ENCODE results near the gene FBH1. TPM values are rescaled to one million over a fixed set of nuclear protein-coding genes. Genes with fewer than 3 reads are reported as not detected.
"Not testable (repeated sequence)": the region's sequence is repeated elsewhere in the genome, so short reads cannot be mapped to it uniquely, and the experiment has no call there.

The FBH1 gene
- total RNA-seq, 1 donor from 2014 or later = 76.6 TPM

GRCh38 chr10:5902511-5903274, 12.7 kb downstream of the FBH1 start:
- Mint-ChIP-seq H3K9me3 (peaks cover 4% of the 10 kb centered on the region), H3K4me3 (no peak overlapping the region), H3K36me3 (peaks cover 34% of the 10 kb centered on the region), H3K4me1 (peaks cover under 1% of the 10 kb centered on the region), H3K27me3 (ENCODE audit: low read depth) (no peaks in the 10 kb centered on the region), H3K27ac (no peak overlapping the region)
- no peak for TF ChIP-seq CTCF (IDR thresholded peaks at IDR 0.05; ENCODE audit: unreplicated experiment)
- DNase-seq (ENCODE audit: low spot score in 2 of 2, unreplicated experiment in 2 of 2) = no peak

DNA sequence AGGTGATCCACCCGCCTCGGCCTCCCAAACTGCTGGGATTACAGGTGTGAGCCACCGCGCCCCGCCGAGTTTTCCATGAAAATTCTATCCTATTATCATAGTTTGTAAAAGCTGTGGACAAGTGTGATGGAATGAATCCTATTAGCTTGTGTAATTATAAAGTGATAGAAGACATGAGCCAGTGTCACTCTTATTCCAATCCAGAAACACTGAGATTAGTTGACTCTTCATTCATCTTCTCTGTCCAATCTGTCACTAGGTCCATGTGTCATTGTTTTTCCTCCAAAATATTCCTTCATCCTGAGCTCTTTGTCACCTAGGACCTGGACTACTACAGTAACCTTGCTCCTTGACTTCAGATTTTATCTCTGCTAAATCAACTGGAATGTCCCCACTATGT, 13.5 kb downstream of the FBH1 start:
- no peak overlapping the region for H3K4me3 Mint-ChIP-seq
- no peaks in the 10 kb centered on the region for H3K9me3 Mint-ChIP-seq
- H3K4me1 Mint-ChIP-seq = peaks cover 5% of the 10 kb centered on the region
- DNase-seq (ENCODE audit: low spot score in 2 of 2, unreplicated experiment in 2 of 2) = no peak
- H3K27ac Mint-ChIP-seq = no peak overlapping the region
- TF ChIP-seq CTCF (IDR thresholded peaks at IDR 0.05; ENCODE audit: unreplicated experiment) = no peak
- no peaks in the 10 kb centered on the region for H3K27me3 Mint-ChIP-seq (ENCODE audit: low read depth)
- peaks cover 35% of the 10 kb centered on the region for H3K36me3 Mint-ChIP-seq

- Mint-ChIP-seq H3K4me1 (peaks cover 8% of the 10 kb centered on the region), H3K9me3 (no peaks in the 10 kb centered on the region), H3K36me3 (peaks cover 39% of the 10 kb centered on the region), H3K27me3 (ENCODE audit: low read depth) (no peaks in the 10 kb centered on the region), H3K27ac (no peak overlapping the region), H3K4me3 (no peak overlapping the region)
- no peak for TF ChIP-seq CTCF (IDR thresholded peaks at IDR 0.05; ENCODE audit: unreplicated experiment)
- no peak for DNase-seq (ENCODE audit: low spot score in 2 of 2, unreplicated experiment in 2 of 2)
Measured at GRCh38 chr10:5904227-5904626, 14.2 kb downstream of the FBH1 start.

DNA sequence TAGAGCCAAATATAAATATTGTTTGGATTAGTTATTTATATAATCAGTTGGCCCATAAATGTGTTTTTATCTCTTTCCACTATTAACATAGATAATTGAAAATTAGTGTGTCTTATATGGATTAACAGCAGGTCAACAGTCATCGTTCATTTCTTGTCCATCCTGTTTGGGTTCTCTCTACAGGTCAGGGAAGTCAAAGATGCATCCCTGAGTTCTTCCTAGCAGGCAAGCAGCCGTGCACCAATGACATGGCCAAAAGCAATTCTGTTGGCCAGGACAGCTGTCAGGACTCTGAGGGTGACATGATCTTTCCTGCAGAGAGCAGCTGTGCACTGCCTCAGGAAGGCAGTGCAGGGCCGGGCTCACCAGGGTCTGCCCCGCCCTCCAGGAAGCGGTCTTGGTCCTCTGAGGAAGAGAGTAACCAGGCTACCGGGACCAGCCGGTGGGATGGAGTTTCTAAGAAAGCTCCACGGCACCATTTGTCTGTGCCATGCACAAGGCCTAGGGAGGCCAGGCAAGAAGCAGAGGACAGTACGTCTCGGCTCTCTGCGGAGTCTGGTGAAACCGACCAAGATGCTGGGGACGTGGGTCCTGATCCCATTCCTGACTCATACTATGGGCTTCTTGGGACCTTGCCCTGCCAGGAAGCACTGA, 15.9 kb downstream of the FBH1 start:
- Mint-ChIP-seq H3K27ac (no peak overlapping the region), H3K4me1 (peaks cover 8% of the 10 kb centered on the region)

DNA sequence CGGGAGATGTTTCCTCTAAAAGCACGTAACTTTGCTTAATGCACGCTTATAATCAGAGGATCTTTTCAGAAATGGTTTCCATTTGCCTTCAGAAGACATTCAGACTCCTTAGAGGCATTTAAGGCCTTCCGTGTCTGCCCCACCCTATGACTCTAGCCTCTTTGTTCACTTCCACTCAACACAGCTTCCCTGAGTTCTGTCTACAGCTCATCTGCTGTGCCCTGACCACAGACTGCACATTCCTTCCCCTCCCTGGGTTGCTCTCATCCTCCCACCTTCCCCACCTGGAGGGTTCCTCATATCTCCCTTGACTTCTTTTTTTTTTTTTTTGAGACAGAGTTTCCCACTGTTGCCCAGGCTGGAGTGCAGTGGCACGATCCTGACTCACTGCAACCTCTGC, 16.6 kb downstream of the FBH1 start:
- Mint-ChIP-seq H3K27me3 (ENCODE audit: low read depth) (no peaks in the 10 kb centered on the region), H3K4me3 (no peak overlapping the region), H3K27ac (no peak overlapping the region), H3K9me3 (no peaks in the 10 kb centered on the region), H3K36me3 (peaks cover 52% of the 10 kb centered on the region), H3K4me1 (peaks cover 8% of the 10 kb centered on the region)
- no peak for TF ChIP-seq CTCF (IDR thresholded peaks at IDR 0.05; ENCODE audit: unreplicated experiment)
- DNase-seq (ENCODE audit: low spot score in 2 of 2, unreplicated experiment in 2 of 2) = no peak

More for the DNA sequence above, 15.9 kb downstream of the FBH1 start:
- no peak for DNase-seq (ENCODE audit: low spot score in 2 of 2, unreplicated experiment in 2 of 2)
- no peaks in the 10 kb centered on the region for H3K27me3 Mint-ChIP-seq (ENCODE audit: low read depth)
- no peaks in the 10 kb centered on the region for H3K9me3 Mint-ChIP-seq
- H3K4me3 Mint-ChIP-seq = no peak overlapping the region
- peaks cover 48% of the 10 kb centered on the region for H3K36me3 Mint-ChIP-seq
- TF ChIP-seq CTCF (IDR thresholded peaks at IDR 0.05; ENCODE audit: unreplicated experiment) = no peak

DNA sequence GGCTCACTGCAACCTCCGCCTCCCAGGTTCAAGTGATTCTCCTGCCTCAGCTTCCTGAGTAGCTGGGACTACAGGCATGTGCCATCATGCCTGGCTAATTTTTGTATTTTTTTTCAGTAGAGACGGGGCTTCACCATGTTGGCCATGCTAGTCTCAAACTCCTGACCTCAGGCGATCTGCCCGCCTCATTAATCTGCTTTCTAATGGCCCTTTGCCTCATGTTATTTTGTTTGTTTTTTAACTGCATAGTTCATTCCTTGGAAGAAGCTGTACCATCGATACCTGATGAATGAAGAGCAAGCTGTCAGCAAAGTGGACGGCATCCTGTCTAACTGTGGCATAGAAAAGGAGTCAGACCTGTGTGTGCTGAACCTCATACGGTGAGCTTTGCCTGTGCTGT, 18.6 kb downstream of the FBH1 start:
- Mint-ChIP-seq H3K27ac (peak overlapping the region; percentile 33), H3K36me3 (peaks cover 61% of the 10 kb centered on the region)
- not testable (repeated sequence) for H3K4me3 Mint-ChIP-seq; H3K9me3 Mint-ChIP-seq; DNase-seq (ENCODE audit: low spot score in 2 of 2, unreplicated experiment in 2 of 2); H3K27me3 Mint-ChIP-seq (ENCODE audit: low read depth); H3K4me1 Mint-ChIP-seq

Measured in mesothelial cell of epicardium (in vitro differentiated cells).